Lung (tissue), 12 donors: ENCODE measurements around the gene NME4. TPM values are rescaled to one million over a fixed set of nuclear protein-coding genes. Genes with fewer than 3 reads are reported as not detected.

Source experiments
- ATAC-seq: fragments of 200-7000 bp; cut with Tn5 transposase; one replicate; pipeline ENCODE4 v1.9.1; 2020; ENCODE audit warnings: moderate number of reproducible peaks; ENCODE audit not compliant: insufficient read depth, low FRiP score
- DNase-seq, 3 donors: peaks; one replicate each; pipeline ENCODE4 v3.0.0-alpha.2; 2013 to 2017
- H3K27ac ChIP-seq, 2 donors: one replicate each; pipeline ENCODE4 v1.5.1; 2013; ENCODE audit warnings: mild to moderate bottlenecking in 2 of 2, moderate library complexity in 2 of 2, control low read depth in 1 of 2, inconsistent platforms in 1 of 2, low read depth in 1 of 2, low read length in 1 of 2
- H3K27me3 ChIP-seq, 3 donors: one replicate each; pipeline ENCODE4 v1.5.1; 2013; ENCODE audit warnings: low read length in 2 of 3; ENCODE audit not compliant: control insufficient read depth in 3 of 3, insufficient read depth in 3 of 3
- H3K36me3 ChIP-seq, 4 donors: one replicate each; pipeline ENCODE4 v1.5.1; 2013; ENCODE audit warnings: low read length in 4 of 4, mild to moderate bottlenecking in 1 of 4, moderate library complexity in 1 of 4; ENCODE audit not compliant: control insufficient read depth in 4 of 4, insufficient read depth in 4 of 4
- H3K4me1 ChIP-seq, 5 donors: one replicate each; pipeline ENCODE4 v1.5.1; 2013; ENCODE audit warnings: low read length in 5 of 5, mild to moderate bottlenecking in 2 of 5, moderate library complexity in 1 of 5; ENCODE audit not compliant: control insufficient read depth in 5 of 5, insufficient read depth in 5 of 5
- H3K4me3 ChIP-seq: one replicate; pipeline ENCODE4 v1.5.1; 2013; ENCODE audit warnings: mild to moderate bottlenecking, control low read depth, moderate library complexity
- H3K9ac ChIP-seq, 2 donors: one replicate each; pipeline ENCODE4 v1.5.1; 2013; ENCODE audit warnings: low read length in 2 of 2, control low read depth in 1 of 2; ENCODE audit not compliant: insufficient read depth in 1 of 2
- H3K9me3 ChIP-seq, 4 donors: one replicate each; pipeline ENCODE4 v1.5.1; 2013; ENCODE audit warnings: low read length in 3 of 4, mild to moderate bottlenecking in 1 of 4, moderate library complexity in 1 of 4; ENCODE audit not compliant: control insufficient read depth in 4 of 4, insufficient read depth in 3 of 4
- WGBS, 2 donors: extraction: QIAGEN DNeasy Blood & Tissue Kit; methylation state at CpG; one replicate each; pipeline ENCODE4 v1.1.7; 2013; 5-methylcytosine and 5-hydroxymethylcytosine counted together
- polyA plus RNA-seq, 2 donors: library from polyadenylated mRNA; stranded (reverse); fragments of 200-250 nt; gene quantifications; one replicate each; pipeline ENCODE4 v1.2.1, GENCODE V29; 2013
- total RNA-seq, 2 donors: library from RNA; depleted of rRNA in 1 of 2; stranded (reverse); fragments of >200 nt in 1 of 2; gene quantifications; one replicate each; pipeline ENCODE4 v1.2.1, GENCODE V29; 2014 to 2021
- TF ChIP-seq, protein P1 (sequence below): IDR thresholded peaks from 2 replicates; pipeline ENCODE4 v1.5.1; 2012; ENCODE audit warnings: mild to moderate bottlenecking; ENCODE audit errors: control extremely low read depth, extremely low read depth
- donor health status: control.
- donor health status: control.
- donor health status: Bipolar disorder and iron deficiency.
- donor health status: healthy.
- donor health status: DM: yes; HTN: yes; CAD: no.

The NME4 gene
- total and polyA plus RNA-seq, 4 donors: 18.0 to 68.7 (median 65.8) TPM

DNA sequence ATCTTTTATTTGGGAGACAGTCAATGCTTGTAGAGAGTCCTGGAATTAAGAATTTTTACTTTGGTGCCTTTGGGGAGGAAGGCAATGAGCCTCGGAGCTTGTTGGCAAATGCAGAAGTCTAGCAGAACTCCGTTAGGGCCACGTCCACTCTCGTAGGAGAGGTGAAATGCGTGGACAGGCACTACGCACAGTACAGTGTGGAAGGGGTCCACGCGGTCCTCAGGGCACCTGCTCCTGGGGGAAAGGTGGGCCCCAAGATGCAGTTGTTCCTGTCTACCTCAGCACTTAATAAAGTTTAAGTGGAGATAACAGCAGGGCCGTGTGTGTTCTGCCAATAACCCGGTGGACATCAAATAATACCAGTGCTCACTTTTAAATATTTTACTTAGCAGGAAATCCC, 30.3 kb downstream of the NME4 start:
- TF ChIP-seq, protein P1, sequence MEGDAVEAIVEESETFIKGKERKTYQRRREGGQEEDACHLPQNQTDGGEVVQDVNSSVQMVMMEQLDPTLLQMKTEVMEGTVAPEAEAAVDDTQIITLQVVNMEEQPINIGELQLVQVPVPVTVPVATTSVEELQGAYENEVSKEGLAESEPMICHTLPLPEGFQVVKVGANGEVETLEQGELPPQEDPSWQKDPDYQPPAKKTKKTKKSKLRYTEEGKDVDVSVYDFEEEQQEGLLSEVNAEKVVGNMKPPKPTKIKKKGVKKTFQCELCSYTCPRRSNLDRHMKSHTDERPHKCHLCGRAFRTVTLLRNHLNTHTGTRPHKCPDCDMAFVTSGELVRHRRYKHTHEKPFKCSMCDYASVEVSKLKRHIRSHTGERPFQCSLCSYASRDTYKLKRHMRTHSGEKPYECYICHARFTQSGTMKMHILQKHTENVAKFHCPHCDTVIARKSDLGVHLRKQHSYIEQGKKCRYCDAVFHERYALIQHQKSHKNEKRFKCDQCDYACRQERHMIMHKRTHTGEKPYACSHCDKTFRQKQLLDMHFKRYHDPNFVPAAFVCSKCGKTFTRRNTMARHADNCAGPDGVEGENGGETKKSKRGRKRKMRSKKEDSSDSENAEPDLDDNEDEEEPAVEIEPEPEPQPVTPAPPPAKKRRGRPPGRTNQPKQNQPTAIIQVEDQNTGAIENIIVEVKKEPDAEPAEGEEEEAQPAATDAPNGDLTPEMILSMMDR: no peak

DNA sequence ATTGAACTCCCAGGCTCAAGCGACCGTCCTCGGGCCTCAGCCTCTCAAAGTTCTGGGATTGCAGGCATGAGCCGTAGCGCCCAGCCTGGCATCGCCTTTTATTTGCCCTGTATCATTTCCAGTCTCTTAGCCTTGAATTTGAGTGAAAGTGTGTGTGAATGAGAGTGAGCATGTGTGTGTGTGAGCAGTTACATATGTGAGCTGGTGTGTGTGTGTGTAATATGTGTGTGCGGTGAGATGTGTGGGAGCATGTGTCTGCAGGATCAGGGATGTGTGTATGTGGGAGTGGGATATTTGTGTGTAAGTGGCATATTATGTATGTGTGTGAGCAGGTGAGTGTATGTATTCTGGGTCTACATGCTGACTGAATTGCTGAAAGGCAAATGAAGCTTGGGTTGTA, 33.9 kb downstream of the NME4 start:
- Histone ChIP-seq H3K9ac (no peak overlapping the region), H3K4me1 (peaks cover 3 to 9% (median 6%) of the 10 kb centered on the region in 5 donors), H3K9me3 (no peaks in the 10 kb centered on the region), H3K27me3 (no peaks in the 10 kb centered on the region), H3K27ac (no peak overlapping the region), H3K36me3 (peaks cover 0 to 6% (median 2%) of the 10 kb centered on the region in 4 donors), H3K4me3 (no peak overlapping the region)
- no peak for DNase-seq
- 97 to 98% methylated on average over 7 of the region's 7 CpGs for WGBS, 2 donors
- ATAC-seq: no peak
- TF ChIP-seq, protein P1: no peak

More for the DNA sequence above, 30.3 kb downstream of the NME4 start:
- peaks cover 0 to 6% (median 0%) of the 10 kb centered on the region in 3 donors for H3K27me3 ChIP-seq
- peaks cover 5 to 21% (median 7%) of the 10 kb centered on the region in 5 donors for H3K4me1 ChIP-seq
- no peak overlapping the region for H3K27ac ChIP-seq
- H3K36me3 ChIP-seq: peaks cover 0 to 6% (median 0%) of the 10 kb centered on the region in 4 donors
- DNase-seq (no peak), ATAC-seq (no peak)
- H3K9me3 ChIP-seq: no peaks in the 10 kb centered on the region
- no peak overlapping the region for H3K4me3 ChIP-seq
- H3K9ac ChIP-seq: peak overlapping the region in 1 of 2 donors; percentile 55
- 52% methylated on average over 10 of the region's 10 CpGs for WGBS, 2 donors

DNA sequence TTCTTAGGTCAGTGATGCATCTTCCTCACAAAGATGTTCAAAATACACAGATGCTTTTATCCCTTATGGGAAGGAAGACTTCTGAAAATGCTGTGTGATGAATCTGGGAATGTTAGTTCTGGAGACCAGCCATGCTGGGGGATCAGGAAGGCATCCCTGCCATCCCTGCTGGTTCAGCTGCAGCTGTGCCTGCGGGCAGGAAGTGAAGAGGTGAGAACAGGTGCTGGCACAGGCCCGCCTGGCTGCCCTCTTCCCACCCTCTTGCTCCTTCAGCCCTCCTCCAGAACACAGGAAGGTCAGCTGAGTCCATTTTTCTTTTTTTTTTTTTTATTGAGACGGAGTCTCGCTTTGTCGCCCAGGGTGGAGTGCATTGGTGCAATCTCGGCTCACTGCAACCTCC, 43.6 kb downstream of the NME4 start:
- Histone ChIP-seq H3K9ac (no peak overlapping the region), H3K9me3 (no peaks in the 10 kb centered on the region), H3K36me3 (peaks cover 0 to 10% (median 5%) of the 10 kb centered on the region in 4 donors), H3K4me1 (no peaks in the 10 kb centered on the region), H3K4me3 (no peak overlapping the region), H3K27me3 (no peaks in the 10 kb centered on the region), H3K27ac (no peak overlapping the region)
- TF ChIP-seq, protein P1: no peak
- WGBS, 2 donors: 85 to 90% methylated on average over 6 of the region's 6 CpGs
- ATAC-seq (no peak), DNase-seq (no peak)

DNA sequence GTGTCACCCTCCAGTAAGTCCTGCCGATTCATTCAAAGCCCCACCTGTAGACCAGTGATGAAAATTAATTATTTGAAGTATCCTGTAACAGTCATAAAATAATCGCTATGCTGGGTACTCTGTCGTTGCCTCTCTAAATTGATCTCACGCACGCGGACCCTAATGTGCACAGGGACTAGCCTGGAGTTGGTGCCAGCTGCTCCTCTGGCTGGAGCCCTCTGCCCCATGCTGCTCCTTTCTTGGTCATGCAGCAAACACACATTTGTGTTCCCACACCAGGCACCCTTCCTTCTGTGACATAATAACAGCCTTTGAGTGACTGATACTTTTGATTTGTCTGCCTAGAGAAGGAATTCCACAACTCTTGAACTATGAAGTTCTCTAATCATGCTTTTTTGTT, 44.4 kb downstream of the NME4 start:
- 95 to 97% methylated on average over 6 of the region's 6 CpGs for WGBS, 2 donors

More for the DNA sequence above, 44.4 kb downstream of the NME4 start:
- Histone ChIP-seq H3K9ac (no peak overlapping the region), H3K4me1 (no peaks in the 10 kb centered on the region), H3K27me3 (no peaks in the 10 kb centered on the region), H3K27ac (no peak overlapping the region), H3K36me3 (peaks cover 0 to 8% (median 5%) of the 10 kb centered on the region in 4 donors), H3K9me3 (no peaks in the 10 kb centered on the region), H3K4me3 (no peak overlapping the region)
- ATAC-seq (no peak), DNase-seq (no peak)
- TF ChIP-seq, protein P1: no peak
